Activated CD4-positive, alpha-beta T cell treated with anti-CD3 and anti-CD28 coated beads, Interleukin-2, Interleukin-4, amounts not matched to agents 100 ng/mL and 50 ng/mL, durations not matched to agents 16 hours and 8 hours (primary cell): ENCODE results near the gene CREB3.

Experiments used
- DNase-seq: peaks from one replicate; pipeline ENCODE4 v3.0.0-alpha.2; 2020; ENCODE audit warnings: low spot score

CREB3 gene

DNA sequence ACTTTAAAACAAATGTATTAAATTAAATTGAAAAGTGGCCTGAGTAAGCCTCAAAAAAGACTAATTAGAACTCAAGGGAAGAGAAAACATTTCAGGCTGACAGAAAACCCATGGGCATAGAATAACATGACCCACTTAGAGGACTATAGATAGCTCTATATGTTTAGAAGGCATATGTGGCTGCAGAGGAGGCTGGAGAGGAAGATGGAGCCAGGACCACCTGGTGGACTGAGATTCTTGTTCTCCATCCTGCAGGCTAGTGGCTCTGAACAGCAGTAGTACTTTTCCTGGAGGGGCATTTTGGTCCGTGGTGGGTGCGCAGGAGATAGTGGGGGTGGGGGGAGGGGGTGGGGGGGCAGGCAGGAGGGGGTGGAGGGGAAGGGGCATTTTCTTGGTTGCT, 48.6 kb downstream of the CREB3 start:
- no peak for DNase-seq

DNA sequence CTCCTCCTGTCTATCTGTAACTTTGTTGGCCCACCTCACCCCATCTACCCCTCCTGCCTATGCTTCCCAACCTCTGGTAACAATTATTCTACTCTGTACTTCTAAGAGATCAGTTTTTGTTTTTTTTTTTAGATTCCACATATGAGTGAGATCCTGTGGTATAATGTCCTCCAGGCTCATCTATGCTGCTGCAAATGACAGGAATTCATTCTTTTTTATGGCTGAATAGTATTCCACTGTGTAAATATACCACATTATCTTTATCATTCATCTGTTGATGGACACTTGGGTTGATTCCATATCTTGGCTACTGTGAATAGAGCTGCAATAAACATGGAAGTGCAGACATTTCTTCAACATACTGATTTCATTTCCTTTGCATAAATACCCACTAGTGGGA, 51.0 kb downstream of the CREB3 start:
- DNase-seq, result no peak
